ENCODE results near the gene FGF21. TPM values are rescaled to one million over a fixed set of nuclear protein-coding genes. Genes with fewer than 3 reads are reported as not detected.
A peak's percentile ranks its signal among the peaks of the same experiment; 100 is the strongest.

Gene FGF21
- total and polyA plus RNA-seq, 10 of the 15 experiments (the other 5 are each of a cell fraction or from before 2014, with no cell fraction given) = not detected

- no peak for TF ChIP-seq CBX3 (IDR thresholded peaks at IDR 0.05; ENCODE audit: borderline replicate concordance, low read depth)
- no peak for TF ChIP-seq RBBP5 (conservative IDR thresholded peaks at IDR 0.05)
- no peak for TF ChIP-seq EP300 (IDR thresholded peaks at IDR 0.05; ENCODE audit: borderline replicate concordance in 1 of 2, control insufficient read depth in 1 of 2, low read depth in 2 of 2, low read length in 2 of 2)
- no peak for TF ChIP-seq SUPT20H (IDR thresholded peaks at IDR 0.05; ENCODE audit: borderline replicate concordance, control insufficient read depth, low read depth, low read length)
- peak; percentile 28; the same call in 1 of the 2 replicates for TF ChIP-seq POLR2A (IDR thresholded peaks at IDR 0.05; ENCODE audit: low read depth, low read length)
- TF ChIP-seq BCL3 (IDR thresholded peaks at IDR 0.05; ENCODE audit: borderline replicate concordance, insufficient read depth, low read depth, low read length, poor library complexity, severe bottlenecking) = no peak
- no peak for TF ChIP-seq IKZF2 (IDR thresholded peaks at IDR 0.05)
- TF ChIP-seq MLLT1 (IDR thresholded peaks at IDR 0.05) = no peak
- no peaks in the 10 kb centered on the region for H4K20me1 ChIP-seq (ENCODE audit: control insufficient read depth, insufficient read depth)
- H3K9me3 ChIP-seq (replicated peaks; ENCODE audit: control insufficient read depth, insufficient read depth, low read length) = no peaks in the 10 kb centered on the region
- ChIA-PET SMC1A (ENCODE audit: uncharacterized antibody, unreplicated experiment) (interaction anchor here (1.1 to 4.1 kb wide), 8 partner anchors 14 to 174 kb away, joined by 4 to 41 read pairs (median 8); partner anchors contain the start of genes BCAT2 and HSD17B14), POLR2A (interaction anchor here (0.8 to 2.1 kb wide), 9 partner anchors 13 to 170 kb away, joined by 3 to 8 read pairs (median 4); no protein-coding TSS in a partner anchor), RAD21 (ENCODE audit: unreplicated experiment) (interaction anchor here (1.1 to 4.1 kb wide), 6 partner anchors 10 to 174 kb away, joined by 7 to 72 read pairs (median 24); partner anchors contain the start of genes BCAT2 and HSD17B14), CTCF (interaction anchor here (1.2 to 26.1 kb wide), 10 partner anchors 10 to 196 kb away, joined by 6 to 520 read pairs (median 26); partner anchors contain the start of genes BCAT2, CA11, GYS1 and HSD17B14)
- BruUV-seq (replicated peaks) = no TSS peak
- peaks cover 6% of the 10 kb centered on the region for H3K4me1 ChIP-seq (ENCODE audit: control insufficient read depth, insufficient read depth, low read length)
- H3K4me2 ChIP-seq (ENCODE audit: control insufficient read depth, insufficient read depth) = no peak overlapping the region
- 94% methylated on average over 18 of the region's 20 CpGs for WGBS (ENCODE audit: insufficient coverage, insufficient replicate concordance, low lambda C conversion rate, missing lambda C conversion rate)
- no peak overlapping the region for H3K27ac ChIP-seq (ENCODE audit: control insufficient read depth, insufficient read depth)
- no peak for FAIRE-seq
- no peak overlapping the region for H3K9ac ChIP-seq (ENCODE audit: control insufficient read depth, insufficient read depth, low read length)
- in situ Hi-C loops (cut with MboI) = loop anchor here (5.0 kb wide), 2 partner anchors 41 to 176 kb away; partner anchors contain the start of gene HSD17B14
- no peak overlapping the region for H3K4me3 ChIP-seq
- no peak for DNase-seq (ENCODE audit: low read depth, low spot score)
- H3K79me2 ChIP-seq (ENCODE audit: control insufficient read depth, insufficient read depth, low read length) = no peaks in the 10 kb centered on the region
- H2AFZ ChIP-seq (ENCODE audit: control insufficient read depth, low read depth, low read length) = no peak overlapping the region
- intact Hi-C loops (cut with micrococcal nuclease; ENCODE audit: unreplicated experiment) = no loop called here
- no peak for ATAC-seq
- H3K27me3 ChIP-seq (replicated peaks in 1 of 2; ENCODE audit: control insufficient read depth in 2 of 2, insufficient read depth in 2 of 2, low read length in 1 of 2) = no peaks in the 10 kb centered on the region
- no peaks in the 10 kb centered on the region; a peak in 1 of 4 replicates for H3K36me3 ChIP-seq (ENCODE audit: control insufficient read depth in 2 of 2, insufficient read depth in 2 of 2, low read length in 1 of 2)
Measured at GRCh38 chr19:48796298-48797083, 41.2 kb downstream of the FGF21 start.

Data from GM12878 (cell line).